Stimulated activated CD8-positive, alpha-beta memory T cell treated with anti-CD3 and anti-CD28 coated beads, Interleukin-15, amount 100 ng/mL, for 4 hours (primary cell): Measurements from ENCODE around the gene AMER3.

Experiments
- DNase-seq, 2 donors: peaks; one replicate each; pipeline ENCODE4 v3.0.0-alpha.2; 2020; ENCODE audit warnings: low read depth in 2 of 2

AMER3 gene

DNA sequence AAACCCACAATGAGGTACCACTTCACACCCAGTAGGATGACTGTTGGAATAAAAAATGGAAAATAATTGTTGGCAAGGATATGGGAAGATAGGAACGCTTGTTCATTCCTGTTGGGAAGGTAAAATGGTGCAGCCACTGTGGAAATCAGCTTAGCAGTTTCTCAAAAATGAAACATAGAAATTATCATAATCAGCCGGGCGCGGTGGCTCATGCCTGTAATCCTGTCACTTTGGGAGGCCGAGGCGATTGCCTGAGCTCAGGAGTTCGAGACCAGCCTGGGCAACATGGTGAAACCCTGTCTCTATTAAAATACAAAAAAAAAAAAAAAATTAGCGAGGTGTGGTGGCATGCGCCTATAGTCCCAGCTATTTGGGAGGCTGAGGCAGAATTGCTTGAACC lies 23.4 kb downstream of the AMER3 start:
- no peak for DNase-seq

- DNase-seq, result no peak
Observed at GRCh38 chr2:130785466-130786055, 30.2 kb downstream of the AMER3 start.

DNA sequence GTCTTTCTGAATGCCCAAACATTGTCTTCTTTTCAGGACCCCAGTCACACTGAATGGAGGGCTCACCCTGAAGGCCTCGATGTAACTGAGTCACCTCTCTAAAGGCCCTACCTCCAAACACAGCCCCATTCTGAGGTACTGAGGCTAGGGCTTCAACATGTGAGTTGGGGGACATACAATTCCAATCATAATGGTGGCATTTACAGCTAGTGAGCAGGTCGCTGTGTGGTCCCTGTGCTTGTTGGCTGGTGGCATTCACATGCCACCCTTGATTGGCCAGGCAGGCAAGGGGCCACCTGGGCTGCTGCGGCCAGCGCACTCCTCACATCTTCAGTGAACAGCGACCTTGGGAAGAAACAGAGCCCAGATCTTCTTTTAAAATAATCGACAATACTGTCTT lies 30.7 kb downstream of the AMER3 start:
- DNase-seq, result no peak

DNA sequence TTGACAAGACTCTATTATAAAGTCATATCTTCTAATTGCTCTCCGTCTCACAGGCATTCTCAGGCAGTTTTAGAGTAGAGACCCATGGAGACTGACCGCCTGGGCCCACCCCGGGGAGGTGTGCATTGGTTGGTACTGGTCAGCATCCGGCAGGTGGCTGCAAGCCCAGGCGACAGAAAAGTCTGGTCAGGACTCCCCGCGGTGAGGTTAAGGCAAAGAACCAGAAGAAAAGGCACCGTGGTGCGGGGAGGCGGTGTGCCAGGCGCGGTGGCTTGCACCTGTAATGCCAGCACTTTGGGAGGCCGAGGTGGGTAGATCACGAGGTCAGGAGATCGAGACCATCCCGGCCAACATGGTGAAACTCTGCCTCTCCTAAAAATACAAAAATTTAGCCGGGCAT lies 32.5 kb downstream of the AMER3 start:
- no peak for DNase-seq

- no peak for DNase-seq
Observed at GRCh38 chr2:130790312-130790711, 35.0 kb downstream of the AMER3 start.

- no peak for DNase-seq
Observed at GRCh38 chr2:130790804-130791616, 35.7 kb downstream of the AMER3 start.

DNA sequence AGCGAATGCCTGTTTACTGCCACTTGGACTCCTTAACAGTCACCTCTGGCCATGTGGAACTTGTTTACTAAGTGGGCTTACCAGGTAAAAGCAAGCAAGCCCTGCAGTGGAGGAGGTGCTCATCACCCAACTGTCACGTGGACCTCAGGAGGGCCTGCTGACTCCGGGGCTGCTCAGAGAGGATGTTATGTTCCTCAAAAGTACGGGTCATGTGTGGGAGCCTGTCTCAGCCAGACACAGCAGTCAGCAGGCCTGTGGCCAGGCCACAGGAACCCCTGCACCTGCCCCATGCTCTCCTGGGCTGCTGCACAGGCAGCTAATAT lies 36.2 kb downstream of the AMER3 start:
- DNase-seq, result no peak

DNA sequence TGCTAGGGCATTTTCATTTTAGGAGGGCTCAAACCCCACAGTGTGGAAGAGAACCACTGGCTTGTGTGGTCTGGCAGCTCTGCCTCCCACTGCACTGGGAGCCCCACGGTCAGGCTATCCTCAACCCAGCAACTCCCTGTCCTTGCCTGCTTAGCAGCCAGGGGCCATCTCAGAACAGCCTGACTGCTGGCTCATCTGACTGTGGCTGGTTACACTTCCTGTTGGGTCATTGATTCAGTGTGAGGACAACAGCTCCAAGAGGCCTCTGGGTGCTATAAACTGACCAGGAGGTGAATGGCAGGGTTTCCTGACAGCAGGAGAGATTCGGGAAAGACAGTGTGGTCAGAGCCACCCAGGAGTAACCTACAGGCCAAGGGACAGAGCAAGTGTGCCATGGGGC lies 40.1 kb downstream of the AMER3 start:
- DNase-seq, result no peak

DNA sequence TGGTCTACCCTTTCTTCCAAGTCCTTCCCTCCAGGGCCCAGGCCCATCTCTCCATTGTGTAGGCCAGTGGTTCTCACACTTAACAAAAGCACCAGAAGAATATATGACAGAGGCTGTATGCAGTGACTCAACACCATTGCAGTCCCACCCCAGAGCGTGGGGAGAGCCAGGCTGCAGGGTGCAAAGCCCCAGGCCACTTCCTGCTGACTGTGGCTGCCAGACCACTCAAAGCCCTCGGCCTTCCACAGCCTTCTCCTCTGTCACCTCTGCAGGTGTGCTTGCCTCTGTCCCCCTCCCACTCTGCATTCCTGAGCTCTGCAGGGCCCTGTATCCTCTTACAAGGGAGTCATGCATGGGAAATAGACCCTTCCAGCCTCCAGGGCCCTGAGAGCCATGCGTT lies 41.0 kb downstream of the AMER3 start:
- peak; percentile 16 for DNase-seq

GRCh38 chr2:130797493-130798435 lies 42.4 kb downstream of the AMER3 start:
- DNase-seq, result peak; percentile 80 to 81

GRCh38 chr2:130798472-130799218 lies 43.3 kb downstream of the AMER3 start:
- no peak for DNase-seq

- DNase-seq, result no peak
Observed at GRCh38 chr2:130799295-130799694, 44.0 kb downstream of the AMER3 start.

GRCh38 chr2:130805613-130806012 lies 50.3 kb downstream of the AMER3 start:
- DNase-seq, result no peak

DNA sequence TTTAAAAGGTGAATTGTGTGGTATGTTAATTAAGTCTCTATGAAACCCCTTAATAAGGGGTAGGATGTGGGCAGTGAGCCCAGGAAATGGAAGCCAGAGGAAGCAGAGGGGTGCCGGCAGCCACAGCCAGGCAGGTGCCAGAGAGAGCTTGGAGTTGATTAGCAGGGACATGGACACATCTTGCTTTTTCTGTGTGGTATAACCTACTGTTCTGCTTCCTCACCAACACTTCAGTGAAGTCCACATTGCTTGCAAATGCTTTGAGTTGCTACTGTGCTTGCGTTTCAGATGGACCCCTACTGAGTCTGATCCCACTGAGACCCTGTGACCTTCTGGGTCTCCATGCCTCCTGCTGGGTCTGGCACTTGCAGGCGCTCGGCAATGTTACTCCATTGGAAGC lies 51.0 kb downstream of the AMER3 start:
- DNase-seq, result no peak

DNA sequence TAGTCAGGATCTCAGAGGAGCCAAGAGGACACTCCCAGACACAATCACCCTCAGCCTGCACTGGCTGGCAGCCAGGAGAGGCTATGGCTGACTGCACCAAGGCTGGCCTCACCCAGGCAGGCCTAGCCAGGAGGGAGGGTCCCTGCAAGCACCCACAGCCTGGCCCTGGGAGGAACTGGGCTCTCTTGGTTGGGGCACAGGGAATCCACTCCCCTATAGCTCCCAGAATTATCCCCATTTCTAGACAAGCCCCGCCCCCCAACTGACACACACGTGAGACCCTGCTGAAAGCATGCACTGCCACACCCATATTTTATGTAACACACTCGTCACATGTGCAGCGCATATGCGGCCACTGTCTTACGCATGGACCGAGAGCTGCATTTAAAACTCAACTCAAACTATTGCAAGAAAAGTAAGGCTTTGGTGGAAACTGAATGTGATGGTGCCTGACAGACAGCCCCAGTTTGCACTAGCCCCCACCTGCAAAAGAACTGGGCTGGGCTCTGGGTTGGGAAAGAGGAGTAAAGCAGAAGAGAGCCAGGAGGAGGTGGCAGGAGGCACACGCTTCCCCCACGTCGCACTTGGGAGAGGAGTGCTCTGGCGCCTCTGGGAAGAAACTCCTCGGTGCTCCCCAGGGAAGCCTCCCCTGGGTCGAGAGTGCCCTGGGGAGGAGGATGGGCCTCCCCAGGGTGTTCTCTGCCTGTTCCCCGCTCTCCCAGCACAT lies 52.5 kb downstream of the AMER3 start:
- no peak for DNase-seq

GRCh38 chr2:130808482-130809268 lies 53.3 kb downstream of the AMER3 start:
- DNase-seq, result no peak

DNA sequence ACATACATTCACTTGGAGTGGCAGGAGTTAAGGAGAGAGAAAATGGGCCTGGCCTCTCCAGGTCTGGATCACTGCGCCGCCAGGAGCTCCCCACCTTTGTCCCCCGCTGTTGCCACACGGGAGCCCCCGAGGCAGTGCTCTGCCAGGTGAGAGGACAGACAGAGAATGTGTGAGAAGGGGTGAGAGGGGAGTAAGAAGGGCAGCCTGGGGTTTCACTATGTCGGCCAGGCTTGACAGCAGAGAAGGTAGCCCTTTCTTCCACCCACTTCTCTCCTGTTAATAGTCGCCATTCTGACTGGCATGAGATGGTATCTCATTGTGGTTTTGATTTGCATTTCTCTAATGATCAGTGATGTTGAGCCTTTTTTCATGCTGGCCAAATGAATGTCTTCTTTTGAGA lies 55.1 kb downstream of the AMER3 start:
- DNase-seq, result no peak

DNA sequence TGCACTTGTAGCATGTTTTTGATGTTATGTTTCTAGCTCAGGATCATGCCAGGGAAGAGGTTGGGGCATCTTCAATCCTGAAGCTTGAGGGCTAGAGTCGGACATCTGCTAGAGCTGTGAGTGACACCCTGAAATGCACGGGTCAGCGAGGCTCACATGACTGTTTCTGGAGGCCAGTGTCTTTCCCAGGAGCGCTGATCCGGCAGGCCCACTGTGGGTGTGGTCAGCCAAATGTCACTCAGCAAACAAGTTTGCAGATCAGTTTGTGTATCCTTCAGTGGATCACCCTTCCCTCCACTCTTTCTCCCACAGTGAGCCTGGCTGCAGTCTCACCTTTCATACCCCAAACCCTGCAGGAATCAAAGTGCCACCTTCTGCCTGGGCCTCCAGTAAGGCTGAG lies 58.4 kb downstream of the AMER3 start:
- no peak for DNase-seq

DNA sequence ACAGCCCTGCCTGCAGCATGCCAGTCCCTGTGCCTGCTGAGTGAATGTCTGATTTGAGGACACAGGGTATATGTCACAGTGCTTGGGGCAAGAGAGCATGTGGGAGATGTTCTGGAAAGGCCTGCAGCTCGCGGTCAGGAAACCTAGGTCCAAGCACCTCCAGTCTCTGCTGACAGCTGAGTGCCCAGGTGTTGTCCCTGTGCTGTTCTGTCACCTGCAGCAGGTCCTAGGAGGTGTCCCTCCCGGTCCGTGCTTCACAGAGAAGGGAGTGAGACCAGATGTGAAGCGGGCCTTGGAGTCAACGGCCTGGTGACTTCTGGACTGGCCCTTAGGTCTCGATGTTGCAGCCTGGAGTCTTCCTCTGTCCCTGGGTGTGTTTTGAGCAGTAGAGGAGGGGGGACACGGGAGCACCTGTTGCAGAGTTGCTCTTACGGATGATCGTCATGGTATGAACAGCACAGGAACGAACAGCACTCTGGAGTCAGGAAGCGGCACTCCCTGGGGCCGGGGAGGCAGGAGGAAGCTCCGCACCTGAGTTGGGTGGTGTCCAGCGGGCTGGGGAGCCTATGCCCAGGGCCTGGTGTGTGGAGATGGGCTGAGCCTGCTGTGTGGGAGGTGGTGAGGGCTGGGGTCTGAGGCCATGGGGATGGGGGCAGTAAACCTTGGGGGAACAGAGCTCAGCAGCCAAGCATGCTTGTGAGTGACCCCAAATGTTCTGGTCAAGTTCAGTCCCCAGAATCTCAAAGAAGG lies 59.8 kb downstream of the AMER3 start:
- DNase-seq, result no peak
